GM19193 (cell line): ENCODE data around the gene NAA20.

ENCODE experiments used
- POLR2A ChIP-seq: IDR thresholded peaks from 4 replicates; pipeline ENCODE4 v1.6.1; 2011; ENCODE audit not compliant: insufficient read depth, insufficient read length; ENCODE audit errors: extremely low read depth

NAA20 gene

DNA sequence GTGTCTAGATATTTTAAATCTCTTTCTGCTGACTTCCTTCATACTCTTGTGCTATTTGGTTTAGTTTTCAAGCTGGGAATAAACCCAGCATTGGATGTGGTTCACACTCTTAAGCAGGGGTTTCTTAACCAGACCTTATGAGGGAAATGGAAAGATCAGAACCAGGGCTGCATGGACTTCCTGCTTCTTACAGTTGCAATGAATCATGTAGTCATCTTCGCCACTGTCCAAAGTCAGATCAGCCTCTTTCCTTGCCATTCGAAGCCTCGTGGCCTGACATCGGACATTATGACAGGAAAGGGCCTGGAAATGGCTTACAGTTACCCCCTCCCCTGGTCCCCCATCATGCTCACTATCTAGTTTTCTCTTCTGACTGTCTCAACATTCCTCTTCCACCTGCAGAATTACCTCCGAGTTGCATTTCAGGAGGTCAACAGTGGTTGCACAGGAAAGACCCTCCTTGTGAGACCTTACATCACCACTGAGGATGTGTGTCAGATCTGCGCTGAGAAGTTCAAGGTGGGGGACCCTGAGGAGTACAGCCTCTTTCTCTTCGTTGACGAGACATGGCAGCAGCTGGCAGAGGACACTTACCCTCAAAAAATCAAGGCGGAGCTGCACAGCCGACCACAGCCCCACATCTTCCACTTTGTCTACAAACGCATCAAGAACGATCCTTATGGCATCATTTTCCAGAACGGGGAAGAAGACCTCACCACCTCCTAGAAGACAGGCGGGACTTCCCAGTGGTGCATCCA is 16.8 kb upstream of the NAA20 start:
- no peak for TF ChIP-seq POLR2A

DNA sequence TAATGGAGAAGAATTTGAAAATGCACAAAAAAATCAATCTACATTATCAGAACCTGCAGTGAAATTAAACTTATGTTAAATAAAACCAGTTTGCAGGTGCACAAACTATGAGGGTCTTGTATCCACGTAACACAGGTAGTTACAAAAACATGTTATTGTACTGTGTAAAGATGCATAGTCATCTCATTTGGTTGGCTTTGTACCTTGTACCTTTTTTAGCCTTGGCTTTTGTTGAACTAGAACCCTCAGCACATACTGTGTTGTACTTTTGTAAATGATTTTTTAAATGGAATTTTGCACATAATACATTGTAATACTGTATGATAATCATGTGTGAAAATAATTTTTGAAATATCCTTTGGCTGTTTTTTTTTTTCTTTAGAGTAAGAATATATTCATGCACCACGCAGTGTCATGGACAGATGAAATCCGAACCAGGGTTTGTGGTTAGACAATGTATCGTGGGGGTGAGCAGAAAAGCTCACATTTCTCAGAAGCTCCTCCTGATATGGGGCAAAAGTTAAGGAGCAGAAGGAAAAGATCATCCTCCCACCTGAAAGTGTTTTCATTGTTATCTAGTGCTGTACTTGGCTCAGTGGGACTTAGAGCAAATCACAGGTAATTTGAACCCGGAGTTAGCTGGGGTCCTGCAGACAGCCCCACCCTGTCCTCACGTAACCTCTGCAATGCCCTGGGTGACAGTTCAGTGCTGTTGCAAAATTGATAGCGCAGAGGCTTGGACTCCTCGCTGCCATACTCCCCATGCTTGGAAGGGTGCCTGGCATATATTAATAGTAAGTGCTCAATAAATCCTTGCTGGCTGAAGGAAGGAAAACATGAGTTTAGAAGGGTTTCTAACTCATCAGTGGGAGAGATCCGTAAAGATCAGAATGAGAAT is 14.8 kb upstream of the NAA20 start:
- no peak for TF ChIP-seq POLR2A

DNA sequence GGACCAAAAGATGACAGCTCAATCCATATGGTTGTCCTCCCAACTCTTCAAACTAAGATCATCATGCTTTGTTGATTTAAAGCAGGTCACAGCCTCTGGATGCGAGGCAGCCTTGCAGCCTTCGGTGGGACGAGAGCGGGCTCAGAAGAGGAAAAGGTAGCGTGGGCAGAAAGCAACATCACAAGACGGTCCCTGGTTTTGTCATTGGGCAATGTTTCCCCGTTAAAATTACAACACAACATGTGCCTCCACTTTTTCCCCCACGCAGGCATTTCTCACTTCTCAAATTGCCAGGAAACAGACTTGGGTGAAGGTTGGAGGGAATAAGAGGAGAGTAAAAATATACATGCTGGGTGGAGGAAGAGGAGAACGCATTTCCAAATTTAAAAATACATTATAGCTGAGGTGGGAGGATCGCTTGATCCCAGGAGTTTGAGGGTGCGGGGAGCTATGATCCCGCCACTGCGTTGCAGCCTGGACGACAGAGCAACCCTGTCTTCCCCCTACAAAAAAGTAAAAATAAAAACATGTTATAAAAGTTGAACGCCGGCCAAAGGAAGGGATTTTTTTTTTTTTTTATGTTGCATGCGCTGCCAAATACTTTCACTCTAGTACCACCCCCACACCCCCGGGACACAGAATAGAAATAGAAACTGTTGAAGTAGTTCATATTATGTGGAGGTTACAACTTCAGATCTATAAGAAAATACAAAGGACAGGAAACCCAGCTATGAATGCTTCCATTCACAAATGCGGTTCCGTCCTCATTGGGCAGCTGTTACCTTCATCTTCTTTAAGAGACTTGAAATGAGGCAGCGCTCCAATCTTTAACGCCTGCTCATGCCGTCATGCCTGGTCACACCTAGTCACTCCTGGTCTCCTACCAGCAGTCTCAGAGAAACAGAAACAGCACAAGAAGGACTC is 13.9 kb upstream of the NAA20 start:
- TF ChIP-seq POLR2A, result no peak

- TF ChIP-seq POLR2A, result no peak
These were observed 11.8 kb upstream of the NAA20 start for GRCh38 chr20:20005342-20005741.

DNA sequence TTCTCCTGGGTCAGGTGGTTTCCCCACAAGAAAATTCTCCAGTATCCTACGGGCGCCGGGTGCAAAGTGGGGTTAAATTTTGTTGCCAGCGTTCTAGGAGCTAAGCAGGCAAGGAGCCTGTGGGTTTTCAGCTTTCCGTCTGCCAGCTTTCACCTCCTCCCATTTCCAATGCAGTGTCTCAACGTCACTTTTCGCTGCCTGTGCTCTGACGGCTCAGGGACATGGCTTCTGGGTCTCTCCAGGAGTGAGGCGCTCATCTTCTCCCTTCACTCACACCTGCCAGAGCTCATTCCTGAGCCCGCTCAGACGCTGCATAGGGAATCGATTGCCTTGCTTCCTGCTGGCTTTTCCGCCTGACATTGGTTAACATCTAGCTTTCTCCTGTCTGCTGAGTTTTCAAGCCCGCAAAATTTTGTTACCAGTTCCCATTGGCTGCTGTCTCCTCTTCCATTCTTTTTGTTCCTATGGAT is 7.3 kb upstream of the NAA20 start:
- TF ChIP-seq POLR2A, result no peak

GRCh38 chr20:20010639-20011500 is 6.3 kb upstream of the NAA20 start:
- TF ChIP-seq POLR2A, result no peak

GRCh38 chr20:20012541-20012940 is 4.6 kb upstream of the NAA20 start:
- no peak for TF ChIP-seq POLR2A

- TF ChIP-seq POLR2A, result no peak
These were observed 2.5 kb upstream of the NAA20 start for GRCh38 chr20:20014659-20015058.

GRCh38 chr20:20017844-20018185 is 653 bp downstream of the NAA20 start:
- no peak for TF ChIP-seq POLR2A

GRCh38 chr20:20018366-20018765 is 1.2 kb downstream of the NAA20 start:
- no peak for TF ChIP-seq POLR2A

- TF ChIP-seq POLR2A, result no peak
These were observed 2.0 kb downstream of the NAA20 start for GRCh38 chr20:20019123-20019522.

- no peak for TF ChIP-seq POLR2A
These were observed 3.7 kb downstream of the NAA20 start for GRCh38 chr20:20020908-20021307.

- no peak for TF ChIP-seq POLR2A
These were observed 4.7 kb downstream of the NAA20 start for GRCh38 chr20:20021835-20022234.

GRCh38 chr20:20022498-20022897 is 5.3 kb downstream of the NAA20 start:
- no peak for TF ChIP-seq POLR2A
